Measurements from ENCODE around the gene WASHC4. TPM values are rescaled to one million over a fixed set of nuclear protein-coding genes. Genes with fewer than 3 reads are reported as not detected.

WASHC4 gene
- total and polyA plus RNA-seq, 8 donors, result 6.1 to 128 (median 27.8) TPM

GRCh38 chr12:105099356-105099755, 8.2 kb upstream of the WASHC4 start:
- intact Hi-C loops (cut with DNase I; ENCODE audit: low total_unique reads), result no loop called here
- H3K27me3 ChIP-seq, result no peaks in the 10 kb centered on the region

GRCh38 chr12:105100207-105100985, 7.1 kb upstream of the WASHC4 start:
- no peak for TF ChIP-seq POLR2AphosphoS5 (IDR thresholded peaks at IDR 0.05)
- TF ChIP-seq CTCF (IDR thresholded peaks at IDR 0.05), result no peak
- TF ChIP-seq EP300 (IDR thresholded peaks at IDR 0.05), result no peak
- TF ChIP-seq POLR2A (IDR thresholded peaks at IDR 0.05), result no peak
- 83 to 92% (median 88%) methylated on average over 7 of the region's 7 CpGs for WGBS, 5 donors
- Histone ChIP-seq H3K36me3 (no peaks in the 10 kb centered on the region), H3K4me3 (no peak overlapping the region), H3K4me1 (peaks cover 0 to 12% (median 3%) of the 10 kb centered on the region in 4 donors), H3K27ac (no peak overlapping the region), H3K9me3 (peaks cover 0 to 13% (median 3%) of the 10 kb centered on the region in 4 donors), H3K27me3 (no peaks in the 10 kb centered on the region)
- DNase-seq, result no peak
- intact Hi-C loops (cut with DNase I; ENCODE audit: low total_unique reads), result no loop called here

More at GRCh38 chr12:105099356-105099755, 8.2 kb upstream of the WASHC4 start:
- no peak for TF ChIP-seq CTCF (IDR thresholded peaks at IDR 0.05)
- no peak for TF ChIP-seq EP300 (IDR thresholded peaks at IDR 0.05)
- no peak for TF ChIP-seq POLR2A (IDR thresholded peaks at IDR 0.05)
- TF ChIP-seq POLR2AphosphoS5 (IDR thresholded peaks at IDR 0.05), result no peak
- H3K4me3 ChIP-seq, result no peak overlapping the region
- H3K36me3 ChIP-seq, result no peaks in the 10 kb centered on the region
- 52 to 90% (median 75%) methylated on average over 1 of the region's 1 CpG for WGBS, 5 donors
- no peak for DNase-seq
- no peak overlapping the region for H3K27ac ChIP-seq
- peaks cover 0 to 12% (median 3%) of the 10 kb centered on the region in 4 donors for H3K4me1 ChIP-seq
- H3K9me3 ChIP-seq, result peaks cover 0 to 23% (median 9%) of the 10 kb centered on the region in 4 donors

- DNase-seq, result no peak
- no peak overlapping the region for H3K27ac ChIP-seq
- peaks cover 0 to 12% (median 3%) of the 10 kb centered on the region in 4 donors for H3K4me1 ChIP-seq
- H3K36me3 ChIP-seq, result no peaks in the 10 kb centered on the region
- peaks cover 0 to 7% (median 0%) of the 10 kb centered on the region in 4 donors for H3K9me3 ChIP-seq
- no peak for TF ChIP-seq POLR2AphosphoS5 (IDR thresholded peaks at IDR 0.05)
- no peak for TF ChIP-seq EP300 (IDR thresholded peaks at IDR 0.05)
- TF ChIP-seq POLR2A (IDR thresholded peaks at IDR 0.05), result no peak
- intact Hi-C loops (cut with DNase I; ENCODE audit: low total_unique reads), result no loop called here
- no peak overlapping the region for H3K4me3 ChIP-seq
- H3K27me3 ChIP-seq, result no peaks in the 10 kb centered on the region
These were observed 6.5 kb upstream of the WASHC4 start for GRCh38 chr12:105100998-105101397.

GRCh38 chr12:105102673-105103072, 4.9 kb upstream of the WASHC4 start:
- H3K4me3 ChIP-seq, result no peak overlapping the region
- no peaks in the 10 kb centered on the region for H3K9me3 ChIP-seq
- no peaks in the 10 kb centered on the region for H3K36me3 ChIP-seq
- H3K4me1 ChIP-seq, result peaks cover 0 to 20% (median 6%) of the 10 kb centered on the region in 4 donors
- DNase-seq, result no peak
- H3K27ac ChIP-seq, result no peak overlapping the region
- intact Hi-C loops (cut with DNase I; ENCODE audit: low total_unique reads), result no loop called here
- no peaks in the 10 kb centered on the region for H3K27me3 ChIP-seq
- TF ChIP-seq CTCF (IDR thresholded peaks at IDR 0.05), result no peak
- no peak for TF ChIP-seq POLR2A (IDR thresholded peaks at IDR 0.05)
- no peak for TF ChIP-seq POLR2AphosphoS5 (IDR thresholded peaks at IDR 0.05)
- no peak for TF ChIP-seq EP300 (IDR thresholded peaks at IDR 0.05)

GRCh38 chr12:105104762-105105161, 2.8 kb upstream of the WASHC4 start:
- Histone ChIP-seq H3K36me3 (no peaks in the 10 kb centered on the region), H3K9me3 (no peaks in the 10 kb centered on the region), H3K4me3 (no peak overlapping the region), H3K27ac (no peak overlapping the region), H3K27me3 (no peaks in the 10 kb centered on the region), H3K4me1 (peaks cover 12 to 35% (median 20%) of the 10 kb centered on the region in 4 donors)
- no peak for TF ChIP-seq CTCF (IDR thresholded peaks at IDR 0.05)
- no peak for TF ChIP-seq POLR2A (IDR thresholded peaks at IDR 0.05)
- TF ChIP-seq EP300 (IDR thresholded peaks at IDR 0.05), result no peak
- TF ChIP-seq POLR2AphosphoS5 (IDR thresholded peaks at IDR 0.05), result no peak
- 87 to 95% (median 91%) methylated on average over 1 of the region's 1 CpG for WGBS, 5 donors
- DNase-seq, result no peak
- intact Hi-C loops (cut with DNase I; ENCODE audit: low total_unique reads), result no loop called here
